Esophagus muscularis mucosa (tissue), 4 donors: ENCODE results near the gene PASK. TPM values are rescaled to one million over a fixed set of nuclear protein-coding genes. Genes with fewer than 3 reads are reported as not detected.

ENCODE experiments used
- DNase-seq: peaks from one replicate; pipeline ENCODE4 v3.0.0-alpha.2; 2017; ENCODE audit errors: extremely low spot score
- H3K27ac ChIP-seq, 4 donors: fragments of 200-600 bp; sonication (generic); replicated peaks in 1 of 4; 1 replicate in 3 of 4; 2 replicates in 1 of 4; pipeline ENCODE4 v1.5.1; 2016 to 2019; ENCODE audit warnings: mild to moderate bottlenecking in 1 of 4
- H3K27me3 ChIP-seq, 4 donors: fragments of 200-600 bp; sonication (generic); one replicate each; pipeline versions ENCODE4 v1.5.1 to v1.6.0; 2016 to 2019
- H3K36me3 ChIP-seq, 4 donors: fragments of 200-600 bp; sonication (generic); one replicate each; pipeline ENCODE4 v1.5.1; 2016 to 2019
- H3K4me1 ChIP-seq, 4 donors: fragments of 200-600 bp; sonication (generic); one replicate each; pipeline ENCODE4 v1.5.1; 2016 to 2019
- H3K4me3 ChIP-seq, 4 donors: fragments of 200-600 bp; sonication (generic); 1 replicate in 2 of 4; 2 replicates in 2 of 4; pipeline ENCODE4 v1.5.1; 2016 to 2019; ENCODE audit warnings: mild to moderate bottlenecking in 4 of 4, moderate library complexity in 1 of 4
- H3K9me3 ChIP-seq, 4 donors: fragments of 200-600 bp; sonication (generic); 1 replicate in 3 of 4; 2 replicates in 1 of 4; pipeline ENCODE4 v1.5.1; 2016 to 2019
- EP300 ChIP-seq: sonication (generic); formaldehyde crosslinking; IDR thresholded peaks from one replicate; pipeline ENCODE4 v1.6.1; 2017; ENCODE audit warnings: antibody characterized with exemption
- POLR2A ChIP-seq: fragments of 450-650 bp; IDR thresholded peaks from one replicate; pipeline ENCODE4 v1.6.1; 2017; ENCODE audit warnings: antibody characterized with exemption, moderate library complexity, mild to moderate bottlenecking, low read depth
- POLR2AphosphoS5 ChIP-seq, 2 donors: sonication (generic); formaldehyde crosslinking; IDR thresholded peaks; one replicate each; pipeline ENCODE4 v1.6.1; 2017; ENCODE audit warnings: antibody characterized with exemption in 2 of 2
- WGBS: methylation state at CpG from one replicate; pipeline ENCODE4 v1.1.5; 2018; 5-methylcytosine and 5-hydroxymethylcytosine counted together
- intact Hi-C: fragments of 100-400 bp; cut with DNase I; formaldehyde crosslinking; loops from one replicate; pipeline ENCODE4 v1.15.1; 2023
- total RNA-seq, 4 donors: library from RNA; depleted of rRNA; stranded (reverse); fragments of >200 nt; gene quantifications; one replicate each; pipeline versions ENCODE4 v1.1.0 to v1.2.1, GENCODE V29; 2016
- TF ChIP-seq, protein P1 (sequence below), 3 experiments: fragments of 200-600 bp in 2 of 3; fragments of 450-650 bp in 1 of 3; sonication (generic) in 2 of 3; IDR thresholded peaks; one replicate each; pipeline ENCODE4 v1.5.1; 2017 to 2019; ENCODE audit warnings: antibody characterized with exemption in 3 of 3, mild to moderate bottlenecking in 2 of 3, moderate library complexity in 1 of 3

PASK gene
- total RNA-seq, 4 donors from 2014 or later, result 1.5 to 3.3 (median 2.2) TPM

DNA sequence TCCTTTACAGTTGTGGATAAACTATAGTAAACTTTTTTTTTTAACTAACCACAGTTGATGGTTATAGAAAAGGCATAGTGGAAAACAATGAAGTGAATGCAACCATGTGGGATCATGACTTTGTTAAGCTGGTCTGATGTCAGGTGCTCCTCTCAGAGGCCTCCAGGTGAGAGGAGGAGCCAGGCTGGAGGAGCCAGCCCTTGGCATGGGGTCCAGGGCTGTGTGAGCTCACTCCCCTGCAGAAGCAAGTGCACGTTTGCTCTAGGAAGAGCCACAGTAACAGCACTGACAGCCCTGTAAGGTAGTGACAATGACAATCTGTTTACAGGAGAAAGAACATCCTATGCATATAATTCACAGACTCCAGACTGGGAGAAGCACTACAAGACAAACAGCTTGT is 6.7 kb upstream of the PASK start:
- intact Hi-C loops, result no loop called here
- no peaks in the 10 kb centered on the region for H3K27me3 ChIP-seq
- H3K27ac ChIP-seq, result no peak overlapping the region
- peaks cover 4 to 15% (median 9%) of the 10 kb centered on the region in 4 donors for H3K4me1 ChIP-seq
- WGBS, result 42% methylated on average over 1 of the region's 1 CpG
- TF ChIP-seq POLR2A, result no peak
- no peak for TF ChIP-seq EP300
- TF ChIP-seq POLR2AphosphoS5 (IDR thresholded peaks at IDR 0.05), result no peak
- TF ChIP-seq, protein P1, sequence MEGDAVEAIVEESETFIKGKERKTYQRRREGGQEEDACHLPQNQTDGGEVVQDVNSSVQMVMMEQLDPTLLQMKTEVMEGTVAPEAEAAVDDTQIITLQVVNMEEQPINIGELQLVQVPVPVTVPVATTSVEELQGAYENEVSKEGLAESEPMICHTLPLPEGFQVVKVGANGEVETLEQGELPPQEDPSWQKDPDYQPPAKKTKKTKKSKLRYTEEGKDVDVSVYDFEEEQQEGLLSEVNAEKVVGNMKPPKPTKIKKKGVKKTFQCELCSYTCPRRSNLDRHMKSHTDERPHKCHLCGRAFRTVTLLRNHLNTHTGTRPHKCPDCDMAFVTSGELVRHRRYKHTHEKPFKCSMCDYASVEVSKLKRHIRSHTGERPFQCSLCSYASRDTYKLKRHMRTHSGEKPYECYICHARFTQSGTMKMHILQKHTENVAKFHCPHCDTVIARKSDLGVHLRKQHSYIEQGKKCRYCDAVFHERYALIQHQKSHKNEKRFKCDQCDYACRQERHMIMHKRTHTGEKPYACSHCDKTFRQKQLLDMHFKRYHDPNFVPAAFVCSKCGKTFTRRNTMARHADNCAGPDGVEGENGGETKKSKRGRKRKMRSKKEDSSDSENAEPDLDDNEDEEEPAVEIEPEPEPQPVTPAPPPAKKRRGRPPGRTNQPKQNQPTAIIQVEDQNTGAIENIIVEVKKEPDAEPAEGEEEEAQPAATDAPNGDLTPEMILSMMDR (IDR thresholded peaks at IDR 0.05), result no peak
- H3K36me3 ChIP-seq, result peaks cover 24 to 75% (median 52%) of the 10 kb centered on the region in 4 donors
- DNase-seq, result no peak
- H3K4me3 ChIP-seq, result no peak overlapping the region
- no peaks in the 10 kb centered on the region for H3K9me3 ChIP-seq

DNA sequence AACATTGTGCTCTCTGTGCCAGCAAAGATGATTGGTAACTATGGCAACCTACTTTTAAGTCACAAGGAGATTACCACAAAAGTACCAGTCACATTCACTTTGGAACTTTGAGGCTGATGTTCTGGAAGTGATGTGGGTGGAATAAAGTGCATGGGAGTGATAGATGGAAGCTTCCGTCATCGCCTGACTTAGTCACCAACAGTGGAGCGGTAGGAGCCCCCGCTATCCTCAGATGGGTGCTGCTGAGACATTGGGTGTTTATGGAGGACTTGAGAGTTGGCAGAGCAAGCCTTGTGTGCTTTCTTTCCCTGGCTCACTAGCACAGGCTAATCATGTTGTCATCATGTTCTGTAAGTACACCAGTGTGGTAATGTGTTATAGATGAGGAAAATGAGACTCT is 5.6 kb upstream of the PASK start:
- Histone ChIP-seq H3K36me3 (peaks cover 22 to 67% (median 46%) of the 10 kb centered on the region in 4 donors), H3K27ac (no peak overlapping the region), H3K4me3 (no peak overlapping the region), H3K27me3 (no peaks in the 10 kb centered on the region), H3K9me3 (no peaks in the 10 kb centered on the region), H3K4me1 (peaks cover 6 to 19% (median 13%) of the 10 kb centered on the region in 4 donors)
- intact Hi-C loops, result loop anchor here (5.0 kb wide), 1 partner anchor 53 kb away; the partner anchor contains the start of gene MTERF4
- 97% methylated on average over 4 of the region's 4 CpGs for WGBS
- TF ChIP-seq POLR2A, result no peak
- TF ChIP-seq, protein P1 (IDR thresholded peaks at IDR 0.05), result no peak
- no peak for TF ChIP-seq POLR2AphosphoS5 (IDR thresholded peaks at IDR 0.05)
- no peak for TF ChIP-seq EP300
- DNase-seq, result no peak

DNA sequence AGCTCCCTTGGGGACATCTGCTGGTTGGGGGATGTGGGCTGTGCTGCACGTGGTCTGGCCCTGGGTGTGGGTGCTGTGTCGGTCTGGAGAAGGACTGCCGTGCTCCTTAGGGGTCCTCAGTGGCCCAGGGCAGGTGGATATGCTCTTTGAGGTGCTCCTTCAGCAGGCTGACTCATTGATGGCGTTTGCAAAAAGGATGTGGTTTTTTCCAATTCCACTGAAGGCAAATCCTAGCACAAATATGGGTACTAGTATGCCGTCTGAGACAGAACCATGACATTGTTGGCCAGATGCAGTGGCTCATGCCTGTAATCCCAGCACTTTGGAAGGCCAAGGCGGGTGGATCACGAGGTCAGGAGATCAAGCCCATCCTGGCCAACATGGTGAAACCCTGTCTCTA is 4.3 kb upstream of the PASK start:
- peaks cover 14 to 54% (median 34%) of the 10 kb centered on the region in 4 donors for H3K36me3 ChIP-seq
- H3K4me3 ChIP-seq, result no peak overlapping the region
- DNase-seq, result no peak
- 88% methylated on average over 7 of the region's 7 CpGs for WGBS
- intact Hi-C loops, result loop anchor here (5.0 kb wide), 1 partner anchor 51 kb away; the partner anchor contains the start of gene MTERF4
- no peaks in the 10 kb centered on the region for H3K9me3 ChIP-seq
- H3K27ac ChIP-seq, result no peak overlapping the region
- no peaks in the 10 kb centered on the region for H3K27me3 ChIP-seq
- peaks cover 9 to 28% (median 19%) of the 10 kb centered on the region in 4 donors for H3K4me1 ChIP-seq
- TF ChIP-seq POLR2AphosphoS5 (IDR thresholded peaks at IDR 0.05) (no peak), POLR2A (no peak), EP300 (no peak)
- TF ChIP-seq, protein P1 (IDR thresholded peaks at IDR 0.05), result no peak

DNA sequence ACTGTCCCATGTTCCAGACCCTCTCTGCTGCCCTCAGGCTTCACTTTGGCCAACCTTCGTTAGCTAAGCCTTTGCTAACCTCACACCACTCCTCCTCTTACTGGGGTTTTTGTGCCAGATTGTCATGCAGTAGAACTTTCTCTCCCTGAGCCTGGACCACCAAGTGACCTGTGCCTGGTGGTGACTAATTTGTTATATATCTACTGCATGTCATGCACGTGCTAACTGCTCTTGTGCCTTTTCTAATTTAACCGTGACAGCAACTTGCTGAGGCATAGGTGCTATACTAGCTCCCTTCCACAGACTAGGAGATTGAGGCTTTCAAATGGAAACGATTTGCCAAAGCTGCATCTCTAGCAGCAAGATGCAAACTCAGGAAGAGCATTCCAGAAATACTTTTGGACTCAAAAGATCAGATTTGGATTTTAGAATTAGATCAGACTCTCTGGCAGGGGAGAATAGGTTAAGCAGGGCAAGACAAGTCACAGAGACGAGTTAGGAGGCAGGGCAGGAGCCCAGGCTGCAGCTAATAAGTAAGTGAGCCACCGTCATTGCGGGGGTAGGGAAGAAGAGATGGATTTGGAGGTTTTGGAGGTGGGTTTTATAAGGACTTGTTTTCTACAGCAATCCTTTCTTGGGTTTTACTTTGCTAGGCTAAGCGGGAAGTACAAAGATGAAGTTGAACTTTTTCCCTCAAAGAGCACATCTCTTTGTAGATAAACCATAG is 2.8 kb upstream of the PASK start:
- Histone ChIP-seq H3K27me3 (no peaks in the 10 kb centered on the region), H3K4me3 (no peak overlapping the region), H3K9me3 (no peaks in the 10 kb centered on the region), H3K4me1 (peaks cover 11 to 33% (median 24%) of the 10 kb centered on the region in 4 donors), H3K36me3 (peaks cover 0 to 38% (median 21%) of the 10 kb centered on the region in 4 donors), H3K27ac (no peak overlapping the region)
- intact Hi-C loops, result loop anchor here (5.0 kb wide), 1 partner anchor 50 kb away; the partner anchor contains the start of gene MTERF4
- DNase-seq, result no peak
- 72% methylated on average over 8 of the region's 8 CpGs for WGBS
- TF ChIP-seq POLR2A (no peak), EP300 (no peak), POLR2AphosphoS5 (IDR thresholded peaks at IDR 0.05) (no peak)
- TF ChIP-seq, protein P1 (IDR thresholded peaks at IDR 0.05), result no peak
